ENCODE data around the gene PPP2R2D.

Gene PPP2R2D

DNA sequence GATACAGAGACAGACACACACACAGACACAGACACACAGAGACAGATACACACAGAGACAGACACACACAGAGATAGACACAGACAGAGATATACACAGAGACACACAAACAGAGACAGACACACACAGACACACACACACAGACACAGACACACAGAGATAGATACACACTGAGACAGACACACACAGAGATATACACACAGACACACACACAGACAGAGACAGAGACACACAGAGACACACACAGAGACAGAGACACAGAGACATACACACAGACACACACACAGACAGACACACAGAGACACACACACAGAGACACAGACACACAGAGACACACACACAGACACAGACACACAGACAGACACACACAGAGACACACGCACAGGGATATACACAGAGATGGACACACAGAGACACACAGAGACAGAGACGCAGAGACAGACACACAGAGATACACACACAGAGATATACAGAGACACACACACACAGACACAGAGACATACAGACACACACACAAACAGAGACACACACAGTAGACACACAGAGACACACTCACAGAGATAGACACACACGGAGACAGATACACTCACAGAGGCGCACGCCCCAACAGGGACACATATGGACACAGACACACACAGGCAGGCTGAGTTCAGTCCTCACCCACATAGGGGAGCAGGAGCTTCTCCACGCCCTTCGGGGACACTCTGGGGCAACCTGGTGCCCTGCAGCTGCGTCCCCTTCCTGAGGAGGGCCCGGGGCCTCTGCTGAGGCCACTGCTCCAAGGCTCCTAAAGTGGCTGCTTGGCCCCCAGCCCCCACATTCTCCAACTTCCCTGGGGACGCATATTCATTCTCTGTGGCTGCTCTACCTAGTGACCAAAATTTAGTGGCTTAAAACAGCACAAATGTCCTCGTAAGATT is 10.3 kb upstream of the PPP2R2D start:
- TF ChIP-seq GATA1 (IDR thresholded peaks at IDR 0.05; ENCODE audit: low read depth, low read length) (no peak), POLR2A (IDR thresholded peaks at IDR 0.05; ENCODE audit: low read length) (no peak)
- DNase-seq = no peak

DNA sequence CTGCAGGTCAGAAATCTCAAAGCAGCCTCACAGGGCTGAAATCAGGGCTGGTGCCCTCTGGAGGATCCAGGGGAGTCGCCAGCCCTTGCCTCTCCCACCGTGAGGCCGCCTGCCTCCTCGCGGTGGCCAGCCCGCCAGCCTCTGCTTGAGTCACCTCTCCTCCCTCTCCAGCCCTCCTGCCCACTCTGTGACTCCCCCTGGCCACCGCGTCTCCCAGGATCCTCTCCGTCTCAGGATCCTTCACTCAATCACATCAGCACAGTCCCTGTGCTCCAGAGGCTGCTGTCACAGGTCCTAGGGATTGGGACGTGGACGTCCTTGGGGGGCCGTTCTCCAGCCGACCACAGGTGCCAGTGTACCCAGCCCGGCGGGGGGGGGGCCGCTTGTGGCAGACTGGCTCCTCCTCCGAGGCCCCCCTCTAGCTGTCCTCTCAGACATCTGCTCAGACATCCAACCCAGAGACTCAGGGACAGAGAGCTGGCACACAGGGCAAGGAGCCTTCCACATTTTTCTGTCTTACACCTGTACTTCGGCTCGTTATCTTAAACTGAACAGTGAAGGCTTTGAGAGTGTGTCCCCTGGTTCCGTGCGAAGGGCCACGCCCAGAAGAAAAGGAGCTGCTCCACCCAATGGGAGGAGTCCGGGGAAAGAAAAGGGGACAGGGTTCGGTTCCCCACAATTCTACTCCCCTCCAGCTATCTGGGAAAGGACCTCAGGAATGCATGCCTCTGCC is 9.4 kb upstream of the PPP2R2D start:
- TF ChIP-seq GATA1 (IDR thresholded peaks at IDR 0.05; ENCODE audit: low read depth, low read length) = no peak
- TF ChIP-seq POLR2A (IDR thresholded peaks at IDR 0.05; ENCODE audit: low read length) = no peak
- DNase-seq = no peak

DNA sequence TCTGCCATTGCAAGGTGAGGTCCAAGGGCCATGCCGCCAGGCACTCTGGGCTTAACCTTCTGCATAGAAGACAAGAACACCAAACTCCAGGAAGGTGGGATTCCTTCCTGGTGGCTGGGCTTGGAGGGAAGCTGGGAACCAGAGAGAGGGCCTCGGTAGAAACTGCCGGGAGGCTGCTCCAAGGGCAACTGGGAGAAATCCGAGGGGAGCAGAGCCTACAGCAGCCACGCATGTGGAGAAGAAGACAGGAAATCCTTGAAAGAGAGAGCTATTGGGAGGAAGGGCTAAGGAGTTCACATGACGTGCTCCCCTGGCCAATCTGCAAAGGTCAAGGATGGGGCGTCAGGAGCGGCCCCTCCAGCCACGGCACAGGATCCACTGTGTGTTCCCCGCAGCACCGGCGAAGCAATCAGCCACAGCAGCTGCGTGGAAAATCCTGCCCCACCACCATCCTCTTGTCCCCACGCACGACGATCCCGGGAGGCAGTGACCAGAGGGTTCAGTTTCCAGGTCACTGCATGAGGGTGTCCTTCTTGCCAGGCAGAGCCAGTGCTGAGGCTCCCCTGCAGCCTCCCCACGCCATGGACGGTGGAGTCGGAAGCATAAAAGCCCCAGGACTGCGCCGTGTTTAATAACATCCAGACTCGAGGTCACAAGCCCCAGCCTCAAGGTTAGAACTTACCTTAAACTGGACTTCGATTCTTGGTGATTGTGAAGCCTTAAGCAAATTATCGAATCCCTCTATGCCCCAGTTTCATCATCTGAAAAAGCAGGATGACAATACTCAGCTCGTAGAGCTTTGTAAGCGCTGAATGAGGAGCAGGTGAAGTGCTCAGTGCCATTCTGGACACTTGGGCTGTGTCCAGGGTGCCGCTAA is 8.6 kb upstream of the PPP2R2D start:
- TF ChIP-seq GATA1 (IDR thresholded peaks at IDR 0.05; ENCODE audit: low read depth, low read length) = no peak
- no peak for TF ChIP-seq POLR2A (IDR thresholded peaks at IDR 0.05; ENCODE audit: low read length)
- DNase-seq = no peak

DNA sequence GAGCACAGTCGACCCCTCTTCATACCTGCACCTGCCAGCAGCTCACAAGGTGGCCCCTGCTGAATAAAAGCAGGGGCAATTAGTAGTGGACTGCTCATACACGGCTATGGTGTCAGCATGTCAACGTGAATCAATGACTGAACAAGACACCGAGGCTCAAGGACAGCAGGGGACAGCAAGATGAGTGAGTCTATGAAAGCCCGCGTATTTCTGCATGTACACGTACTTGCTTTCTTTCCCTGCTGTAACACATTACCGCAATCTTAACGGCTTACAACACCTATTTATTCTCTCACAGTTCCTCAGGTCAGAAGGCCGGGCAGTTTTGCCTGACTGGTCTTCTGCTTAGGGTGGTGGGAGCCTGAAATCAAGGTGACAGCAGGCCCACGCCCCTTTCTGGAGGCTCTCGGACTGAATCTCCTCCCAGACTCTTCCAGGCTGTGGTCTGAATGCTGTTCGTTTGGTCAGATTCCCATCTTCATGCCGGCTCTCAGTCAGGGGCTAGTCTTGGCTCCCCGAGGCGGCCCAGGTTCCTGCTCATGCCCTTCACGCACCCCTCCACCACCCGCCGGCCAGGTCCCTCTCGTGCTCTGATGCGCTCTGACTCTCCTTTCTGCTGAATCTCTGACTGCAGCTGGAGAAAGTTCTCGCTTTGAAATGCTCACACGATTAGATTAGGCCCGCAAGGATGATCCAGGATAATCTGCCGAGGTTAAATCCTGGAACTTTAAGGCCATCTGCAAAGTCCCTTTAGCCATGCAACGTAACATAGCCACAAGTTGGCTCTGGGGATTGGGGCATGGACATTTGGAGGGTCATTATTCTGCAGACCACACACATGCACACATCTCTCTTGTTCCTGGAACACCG is 7.8 kb upstream of the PPP2R2D start:
- DNase-seq = no peak
- TF ChIP-seq GATA1 (IDR thresholded peaks at IDR 0.05; ENCODE audit: low read depth, low read length) (no peak), POLR2A (IDR thresholded peaks at IDR 0.05; ENCODE audit: low read length) (no peak)

DNA sequence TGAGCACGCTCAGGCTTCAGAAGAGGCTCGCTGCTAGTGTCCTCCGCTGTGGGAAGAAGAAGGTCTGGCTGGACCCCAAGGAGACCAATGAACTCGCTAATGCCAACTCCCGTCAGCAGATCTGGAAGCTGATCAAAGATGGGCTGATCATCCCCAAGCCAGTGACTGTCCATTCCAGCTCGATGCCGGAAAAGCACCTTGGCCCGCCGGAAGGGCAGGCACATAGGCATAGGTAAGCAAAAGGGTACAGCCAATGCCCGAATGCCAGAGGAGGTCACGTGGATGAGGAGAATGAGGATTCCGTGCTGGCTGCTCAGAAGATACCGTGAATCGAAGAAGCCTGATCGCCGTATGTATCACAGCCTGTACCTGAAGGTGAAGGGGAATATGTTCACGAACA is 5.7 kb upstream of the PPP2R2D start:
- TF ChIP-seq POLR2A (IDR thresholded peaks at IDR 0.05; ENCODE audit: low read length) (no peak), GATA1 (IDR thresholded peaks at IDR 0.05; ENCODE audit: low read depth, low read length) (no peak)
- DNase-seq = no peak

DNA sequence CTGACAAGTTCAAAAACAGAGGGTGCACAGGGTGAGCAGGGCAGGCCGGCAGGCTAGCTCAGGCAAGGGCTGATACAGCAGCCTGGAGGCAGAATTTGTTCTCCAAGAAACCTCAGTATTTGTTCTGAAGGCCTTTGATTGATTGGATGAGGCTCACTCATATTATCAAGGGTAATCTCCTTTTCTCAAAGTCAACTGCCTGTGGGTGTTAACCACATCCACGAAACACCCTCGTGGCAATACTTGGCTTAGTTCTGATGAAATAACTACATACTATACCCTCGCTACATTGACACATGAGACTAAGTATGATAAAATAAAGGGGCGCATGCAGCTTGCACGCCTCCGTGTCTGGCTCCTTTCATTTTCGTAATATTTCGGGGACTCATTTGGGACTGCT is 4.4 kb upstream of the PPP2R2D start:
- DNase-seq = peak; percentile 56 to 72
- TF ChIP-seq POLR2A (IDR thresholded peaks at IDR 0.05; ENCODE audit: low read length) = no peak
- TF ChIP-seq GATA1 (IDR thresholded peaks at IDR 0.05; ENCODE audit: low read depth, low read length) = no peak

DNA sequence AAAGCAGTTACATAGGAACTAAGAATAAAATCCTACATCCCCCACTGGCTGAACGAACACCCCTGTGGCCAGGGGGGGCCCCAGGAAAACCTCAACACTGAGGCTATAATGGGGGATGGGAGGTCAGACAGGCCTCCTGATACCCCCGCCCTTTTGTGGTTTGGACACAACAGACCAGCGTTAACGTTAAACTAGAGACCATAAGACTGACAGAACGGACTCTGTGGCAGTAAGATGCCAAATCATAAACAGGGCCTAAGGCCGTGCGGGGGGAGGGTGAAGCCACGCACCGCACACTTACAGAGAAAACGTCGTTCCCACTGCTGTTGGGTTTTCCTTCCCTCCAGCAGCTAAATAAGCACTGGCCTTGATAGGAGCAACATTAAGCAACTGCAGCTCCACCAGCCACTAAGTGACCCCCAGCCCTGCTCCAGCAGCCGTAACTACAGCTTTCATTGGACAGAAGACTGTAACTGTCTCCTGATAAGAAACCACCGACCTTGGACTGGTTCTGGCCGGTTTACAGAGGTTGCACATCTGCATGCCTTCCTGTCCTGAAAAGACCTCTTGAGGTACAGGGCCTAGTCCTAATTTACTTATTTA is 3.4 kb upstream of the PPP2R2D start:
- TF ChIP-seq GATA1 (IDR thresholded peaks at IDR 0.05; ENCODE audit: low read depth, low read length) (no peak), POLR2A (IDR thresholded peaks at IDR 0.05; ENCODE audit: low read length) (peak; percentile 72)
- peak; percentile 86 to 93 for DNase-seq

DNA sequence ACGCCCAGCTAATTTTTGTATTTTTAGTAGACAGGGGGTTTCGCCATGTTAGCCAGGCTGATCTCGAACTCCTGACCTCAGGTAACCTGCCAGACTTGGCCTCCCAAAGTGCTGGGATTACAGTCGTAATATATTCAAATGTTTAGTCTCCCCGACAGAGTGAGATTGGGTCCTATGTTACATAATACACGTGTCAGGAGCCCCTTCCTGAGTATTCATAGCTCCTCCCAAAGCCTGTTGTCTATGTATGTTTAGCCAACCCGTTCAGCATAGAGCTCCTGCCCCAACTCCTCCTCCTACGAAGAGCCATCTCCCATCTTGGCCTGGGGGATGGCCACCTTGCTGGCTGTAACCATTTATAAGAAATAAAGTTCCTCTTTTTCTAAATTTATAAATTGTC is 2.7 kb upstream of the PPP2R2D start:
- DNase-seq = no peak
- TF ChIP-seq GATA1 (IDR thresholded peaks at IDR 0.05; ENCODE audit: low read depth, low read length) = no peak
- no peak for TF ChIP-seq POLR2A (IDR thresholded peaks at IDR 0.05; ENCODE audit: low read length)

DNA sequence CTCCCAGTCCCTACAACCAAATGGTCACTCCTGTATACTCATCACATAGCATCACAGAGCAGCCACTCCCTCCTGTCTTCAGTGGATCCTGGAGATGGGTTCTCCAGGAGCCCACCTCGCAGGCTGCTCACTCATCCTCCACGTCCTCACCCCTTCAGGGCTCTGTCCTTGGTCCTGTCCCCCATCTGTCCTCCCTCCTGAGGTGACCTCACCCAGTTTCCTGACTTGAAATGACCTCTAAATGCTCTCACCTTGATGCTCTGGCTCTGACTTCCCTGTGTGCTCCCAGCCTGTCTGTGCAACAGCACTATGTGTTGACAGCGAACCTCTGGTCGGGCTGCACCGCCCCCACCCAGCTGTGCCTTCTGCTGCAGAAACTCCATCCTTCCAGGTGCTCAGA is 2.1 kb upstream of the PPP2R2D start:
- no peak for TF ChIP-seq GATA1 (IDR thresholded peaks at IDR 0.05; ENCODE audit: low read depth, low read length)
- TF ChIP-seq POLR2A (IDR thresholded peaks at IDR 0.05; ENCODE audit: low read length) = no peak
- peak in 1 of 2 experiments; percentile 22 for DNase-seq

DNA sequence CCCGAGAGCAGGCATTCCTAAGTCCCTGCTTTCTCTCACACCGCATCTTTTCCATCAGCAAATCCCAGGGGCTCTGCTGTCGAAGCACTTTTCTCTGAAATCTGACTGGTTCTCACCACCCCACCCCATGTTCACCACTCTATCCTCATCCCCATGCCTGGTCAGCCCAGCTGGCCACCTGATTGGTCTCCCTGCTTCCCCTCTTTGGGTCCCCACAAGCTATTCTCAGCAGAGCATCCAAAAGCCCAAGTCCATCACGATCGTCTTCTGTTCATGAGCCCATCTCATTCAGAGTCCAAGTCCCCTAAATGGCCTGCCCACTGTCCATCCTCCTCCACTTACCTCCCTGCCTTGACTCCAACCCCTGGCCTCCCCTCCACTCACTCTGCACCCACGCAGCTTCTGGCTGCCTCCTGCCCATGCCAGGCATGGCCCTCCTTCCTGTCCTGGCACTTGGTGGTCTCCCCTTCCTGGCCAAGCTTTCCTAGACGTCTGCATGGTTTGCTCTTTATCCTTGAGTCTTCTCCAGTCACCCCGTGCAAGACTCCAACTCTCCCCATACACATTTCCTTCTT is 1.6 kb upstream of the PPP2R2D start:
- TF ChIP-seq GATA1 (IDR thresholded peaks at IDR 0.05; ENCODE audit: low read depth, low read length) (no peak), POLR2A (IDR thresholded peaks at IDR 0.05; ENCODE audit: low read length) (no peak)
- DNase-seq = no peak

DNA sequence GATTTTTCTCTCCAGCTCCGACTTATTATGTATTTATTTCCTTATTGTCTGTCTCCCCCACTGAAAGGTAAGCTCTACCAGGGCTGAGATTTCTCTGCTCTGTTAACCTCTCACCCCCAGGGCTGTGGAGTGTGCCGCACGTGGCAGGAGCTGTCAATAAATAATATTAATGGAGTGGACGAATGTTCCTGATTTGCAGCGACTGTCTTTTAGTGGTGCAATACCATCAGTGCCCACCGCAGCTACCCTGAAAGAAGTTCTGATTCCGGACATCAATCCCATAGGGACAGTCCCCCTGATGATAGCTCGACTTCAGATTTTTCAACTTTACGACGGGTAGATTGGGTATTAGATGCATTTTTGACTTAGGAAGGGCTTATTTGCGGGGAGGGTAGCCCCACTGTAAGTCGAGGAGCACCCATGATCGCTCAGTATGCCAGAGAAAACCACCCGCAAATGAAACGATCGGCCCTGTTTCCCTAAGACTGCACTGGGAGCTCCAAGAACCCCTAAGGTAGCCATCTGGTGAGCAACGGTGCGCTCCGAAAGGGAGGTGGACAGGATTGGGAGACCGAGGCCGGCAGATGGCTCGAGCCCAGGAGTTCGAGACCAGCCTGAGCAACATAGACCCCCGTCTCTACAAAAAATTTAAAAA is 986 bp upstream of the PPP2R2D start:
- TF ChIP-seq GATA1 (IDR thresholded peaks at IDR 0.05; ENCODE audit: low read depth, low read length) = no peak
- no peak for TF ChIP-seq POLR2A (IDR thresholded peaks at IDR 0.05; ENCODE audit: low read length)
- DNase-seq = peak in 1 of 2 experiments; percentile 51
